HG02763 (cell line): ENCODE measurements around the gene PFKL.
"Not testable (repeated sequence)": the region's sequence is repeated elsewhere in the genome, so short reads cannot be mapped to it uniquely, and the experiment has no call there.

Experiments used
- ATAC-seq: cut with Tn5 transposase; IDR thresholded peaks from one replicate; pipeline ENCODE4 v1.9.1; 2021; ENCODE audit warnings: mild to moderate bottlenecking, moderate library complexity; ENCODE audit not compliant: unreplicated experiment

Gene PFKL

DNA sequence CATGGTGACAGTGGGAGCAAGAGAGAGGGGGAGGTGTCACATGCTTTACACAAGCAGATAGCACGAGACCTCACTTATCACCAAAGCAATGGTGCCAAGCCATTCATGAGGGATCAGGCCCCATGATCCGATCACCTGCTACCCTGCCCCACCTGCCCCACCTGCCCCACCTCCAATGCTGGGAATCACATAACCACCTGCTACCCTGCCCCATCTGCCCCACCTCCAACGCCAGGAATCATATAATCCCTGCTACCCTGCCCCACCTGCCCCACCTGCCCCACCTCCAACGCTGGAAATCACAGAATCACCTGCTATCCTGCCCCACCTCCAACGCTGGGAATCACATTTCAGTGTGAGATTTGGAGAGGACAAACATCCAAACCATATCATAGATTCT, 24.8 kb upstream of the PFKL start:
- ATAC-seq = no peak

GRCh38 chr21:44279354-44280260, 20.2 kb upstream of the PFKL start:
- no peak for ATAC-seq

DNA sequence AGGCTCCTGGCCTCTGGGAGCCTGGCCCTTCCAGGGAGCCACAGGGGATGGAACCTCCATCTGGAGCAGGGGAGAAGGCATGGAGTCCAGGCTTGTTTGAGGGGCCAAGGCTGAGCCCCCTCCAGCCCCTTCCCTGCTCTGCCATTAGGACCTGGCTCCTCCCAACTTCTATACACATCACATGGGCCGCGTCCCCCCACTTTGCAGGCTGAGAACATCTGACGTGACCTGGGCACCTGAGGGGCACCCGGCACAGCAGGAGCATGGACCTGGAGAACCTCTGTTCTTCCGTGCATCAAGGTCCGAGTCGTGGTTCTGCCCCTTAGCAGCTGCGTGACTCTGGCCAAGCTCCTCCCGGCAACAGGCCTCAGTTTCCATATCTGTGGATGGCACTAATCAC, 18.1 kb upstream of the PFKL start:
- no peak for ATAC-seq

DNA sequence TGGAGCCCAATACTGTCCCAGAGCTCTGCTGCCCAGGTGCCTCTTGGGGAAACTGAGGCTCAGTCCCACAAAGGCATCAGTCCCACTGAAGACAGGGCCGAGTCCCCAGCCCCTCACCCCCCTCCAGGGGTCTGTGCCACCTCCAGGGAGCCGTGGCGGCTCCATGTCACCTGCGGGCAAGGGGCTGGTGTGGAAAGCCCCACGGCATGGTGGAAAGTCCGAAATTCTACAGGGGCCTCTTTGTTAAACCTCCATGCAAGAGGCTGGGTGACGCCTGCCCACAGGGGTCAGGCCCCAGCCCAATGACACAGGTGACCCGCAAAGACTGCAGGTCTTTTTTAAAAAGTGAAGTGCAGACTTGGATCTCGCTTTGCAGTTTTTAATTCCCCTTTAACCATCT, 17.5 kb upstream of the PFKL start:
- ATAC-seq = no peak

GRCh38 chr21:44283211-44283785, 16.6 kb upstream of the PFKL start:
- ATAC-seq = not testable (repeated sequence)

DNA sequence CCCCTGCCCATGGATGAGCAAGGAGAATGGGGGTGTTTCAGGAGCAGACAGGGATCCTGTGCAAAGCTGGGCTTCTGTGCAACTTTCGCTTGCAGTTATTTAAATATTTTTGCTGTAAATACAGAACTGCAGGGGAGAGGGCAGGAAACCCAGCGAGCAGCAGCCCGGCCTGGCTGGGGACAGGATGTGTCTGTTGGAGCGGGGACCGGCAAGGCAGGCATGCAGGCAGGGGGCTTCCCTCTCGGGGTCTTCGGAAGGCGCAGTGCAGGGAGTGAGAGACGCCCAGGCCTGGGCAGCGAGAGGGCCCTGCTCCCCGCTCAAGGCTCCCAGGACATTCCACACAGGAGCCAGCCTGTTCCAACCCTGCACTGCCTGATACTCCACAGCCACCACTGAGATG, 15.9 kb upstream of the PFKL start:
- ATAC-seq = no peak

DNA sequence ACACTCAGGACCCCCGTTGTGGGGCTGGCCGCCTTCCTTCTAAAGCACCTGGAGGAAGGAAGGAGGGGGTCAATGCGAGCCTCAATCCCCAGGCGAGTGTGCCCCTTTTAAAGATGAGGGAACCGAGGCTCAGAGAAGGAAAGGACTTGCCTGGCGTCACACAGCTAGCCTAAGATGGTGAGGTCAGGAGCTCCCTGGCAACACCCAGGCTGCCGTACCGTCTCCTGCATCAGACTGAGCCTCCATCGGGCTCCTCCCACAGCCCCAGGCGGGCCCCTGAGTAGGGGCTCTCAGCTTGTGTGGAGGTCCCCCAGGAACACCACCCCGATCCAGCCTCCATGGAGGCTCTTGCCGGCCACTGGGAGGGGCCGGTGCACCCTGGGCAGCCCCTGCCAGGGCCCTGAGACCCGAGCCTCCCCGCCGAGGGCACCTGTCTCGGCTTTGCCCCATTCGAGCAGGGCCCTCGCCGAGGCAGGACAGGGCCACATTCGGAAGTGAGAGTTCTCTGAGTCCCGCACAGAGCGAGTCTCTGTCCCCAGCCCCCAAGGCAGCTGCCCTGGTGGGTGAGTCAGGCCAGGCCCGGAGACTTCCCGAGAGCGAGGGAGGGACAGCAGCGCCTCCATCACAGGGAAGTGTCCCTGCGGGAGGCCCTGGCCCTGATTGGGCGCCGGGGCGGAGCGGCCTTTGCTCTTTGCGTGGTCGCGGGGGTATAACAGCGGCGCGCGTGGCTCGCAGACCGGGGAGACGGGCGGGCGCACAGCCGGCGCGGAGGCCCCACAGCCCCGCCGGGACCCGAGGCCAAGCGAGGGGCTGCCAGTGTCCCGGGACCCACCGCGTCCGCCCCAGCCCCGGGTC, 14.5 kb upstream of the PFKL start, which contains the start of gene AIRE:
TSS of gene AIRE (plus strand) at position 739 of the 855 bp plus-strand sequence. CDS start 131 bp downstream, outside the sequence.
- no peak for ATAC-seq

- no peak for ATAC-seq
Observed at GRCh38 chr21:44286086-44286715, 13.7 kb upstream of the PFKL start.

GRCh38 chr21:44286716-44287632, 12.9 kb upstream of the PFKL start:
- no peak for ATAC-seq

DNA sequence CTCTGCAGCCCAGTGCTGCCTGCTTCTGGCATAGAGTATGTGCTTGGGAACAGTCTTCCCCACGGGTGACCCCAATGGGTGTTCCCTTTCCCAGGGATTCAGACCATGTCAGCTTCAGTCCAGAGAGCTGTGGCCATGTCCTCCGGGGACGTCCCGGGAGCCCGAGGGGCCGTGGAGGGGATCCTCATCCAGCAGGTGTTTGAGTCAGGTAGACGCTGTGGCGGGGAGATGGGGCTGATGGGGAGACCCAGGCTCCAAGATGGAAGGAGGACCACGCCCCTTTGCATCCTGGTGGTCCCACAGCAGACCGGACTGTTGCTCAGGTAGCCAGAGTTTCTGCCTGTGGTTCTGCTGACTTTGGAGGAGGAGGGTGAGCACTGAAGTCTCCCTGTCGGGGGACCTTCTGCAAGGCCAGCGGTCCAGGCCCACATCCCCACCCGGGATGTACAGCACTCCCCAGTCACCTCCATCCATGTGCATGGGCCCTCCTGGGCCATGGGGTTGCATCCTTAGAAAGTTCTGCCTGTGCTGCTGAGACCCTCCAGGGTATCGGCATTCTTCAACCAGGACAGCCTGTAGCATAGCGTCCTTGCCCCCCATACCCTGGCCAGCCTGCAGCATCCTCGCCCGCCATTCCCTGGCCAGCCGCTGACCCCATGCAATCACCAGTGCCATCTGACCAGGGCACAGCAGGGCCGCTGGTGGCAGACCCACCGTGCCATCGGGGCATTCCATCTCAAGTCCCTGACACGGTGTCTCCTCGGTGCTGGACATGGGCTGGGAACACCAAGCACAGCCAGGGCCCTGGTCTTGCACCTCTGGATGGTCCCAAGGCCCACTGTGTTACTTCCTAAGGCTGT, 11.4 kb upstream of the PFKL start:
- ATAC-seq = no peak

DNA sequence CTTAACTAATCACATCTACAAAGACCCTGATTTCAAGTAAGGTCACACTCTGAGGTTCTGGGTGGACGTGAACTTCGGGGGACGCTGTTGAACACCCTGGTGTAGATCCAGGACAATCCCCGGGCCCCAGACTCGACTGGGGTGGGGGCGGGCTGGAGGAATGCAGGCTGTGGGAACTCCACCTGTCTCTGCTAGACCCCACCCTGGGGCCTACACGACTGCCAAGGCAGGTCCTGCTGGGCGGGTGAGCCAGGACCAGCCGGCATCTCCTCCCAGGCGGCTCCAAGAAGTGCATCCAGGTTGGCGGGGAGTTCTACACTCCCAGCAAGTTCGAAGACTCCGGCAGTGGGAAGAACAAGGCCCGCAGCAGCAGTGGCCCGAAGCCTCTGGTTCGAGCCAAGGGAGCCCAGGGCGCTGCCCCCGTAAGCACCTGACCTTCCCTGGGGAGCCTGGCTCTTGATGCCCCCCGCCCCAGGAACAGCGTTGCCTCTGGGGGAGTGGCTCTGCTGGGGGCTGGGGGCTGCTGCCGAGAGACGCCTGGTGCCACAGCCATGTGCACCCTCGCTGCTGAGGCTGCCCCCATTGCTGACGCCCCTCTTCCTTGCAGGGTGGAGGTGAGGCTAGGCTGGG, 10.4 kb upstream of the PFKL start:
- ATAC-seq = no peak

- no peak for ATAC-seq
Observed at GRCh38 chr21:44290327-44291077, 9.4 kb upstream of the PFKL start.

DNA sequence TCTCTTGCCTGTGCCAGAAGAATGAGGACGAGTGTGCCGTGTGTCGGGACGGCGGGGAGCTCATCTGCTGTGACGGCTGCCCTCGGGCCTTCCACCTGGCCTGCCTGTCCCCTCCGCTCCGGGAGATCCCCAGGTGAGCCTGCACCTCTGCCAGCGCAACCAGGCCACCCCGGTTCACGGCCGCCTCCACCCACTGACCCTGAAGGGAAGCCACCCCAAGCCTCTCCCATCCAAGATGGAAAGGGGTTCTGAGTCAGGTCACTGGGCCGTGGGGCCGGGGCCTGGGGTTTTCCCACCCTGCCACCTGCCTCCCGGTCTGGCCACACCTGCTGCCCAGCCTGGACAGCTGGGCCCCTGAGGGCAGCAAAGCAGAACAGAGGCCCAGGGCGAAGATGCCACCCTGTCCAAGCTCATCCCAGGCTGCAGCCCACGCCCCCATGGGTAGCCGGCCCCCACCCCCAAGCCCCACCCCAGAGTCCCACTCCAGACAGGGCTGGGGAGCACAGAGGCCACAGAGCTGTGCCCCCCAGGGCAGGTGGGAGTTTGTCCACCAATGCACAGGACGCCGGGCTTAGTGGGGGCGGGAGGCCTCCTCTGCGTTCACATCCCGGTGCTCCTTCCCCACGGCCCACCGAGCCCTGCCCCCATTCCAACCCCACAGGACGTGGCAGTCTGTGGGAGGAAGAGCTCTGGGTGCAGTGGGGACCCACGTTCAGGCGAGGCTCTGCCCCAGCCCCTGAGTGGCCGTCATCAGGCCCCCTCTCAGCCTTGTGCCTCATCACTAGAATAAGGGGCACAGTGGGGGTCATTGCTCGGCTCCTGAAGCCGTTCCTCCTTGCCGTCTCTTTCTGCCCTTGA, 8.5 kb upstream of the PFKL start:
- no peak for ATAC-seq

DNA sequence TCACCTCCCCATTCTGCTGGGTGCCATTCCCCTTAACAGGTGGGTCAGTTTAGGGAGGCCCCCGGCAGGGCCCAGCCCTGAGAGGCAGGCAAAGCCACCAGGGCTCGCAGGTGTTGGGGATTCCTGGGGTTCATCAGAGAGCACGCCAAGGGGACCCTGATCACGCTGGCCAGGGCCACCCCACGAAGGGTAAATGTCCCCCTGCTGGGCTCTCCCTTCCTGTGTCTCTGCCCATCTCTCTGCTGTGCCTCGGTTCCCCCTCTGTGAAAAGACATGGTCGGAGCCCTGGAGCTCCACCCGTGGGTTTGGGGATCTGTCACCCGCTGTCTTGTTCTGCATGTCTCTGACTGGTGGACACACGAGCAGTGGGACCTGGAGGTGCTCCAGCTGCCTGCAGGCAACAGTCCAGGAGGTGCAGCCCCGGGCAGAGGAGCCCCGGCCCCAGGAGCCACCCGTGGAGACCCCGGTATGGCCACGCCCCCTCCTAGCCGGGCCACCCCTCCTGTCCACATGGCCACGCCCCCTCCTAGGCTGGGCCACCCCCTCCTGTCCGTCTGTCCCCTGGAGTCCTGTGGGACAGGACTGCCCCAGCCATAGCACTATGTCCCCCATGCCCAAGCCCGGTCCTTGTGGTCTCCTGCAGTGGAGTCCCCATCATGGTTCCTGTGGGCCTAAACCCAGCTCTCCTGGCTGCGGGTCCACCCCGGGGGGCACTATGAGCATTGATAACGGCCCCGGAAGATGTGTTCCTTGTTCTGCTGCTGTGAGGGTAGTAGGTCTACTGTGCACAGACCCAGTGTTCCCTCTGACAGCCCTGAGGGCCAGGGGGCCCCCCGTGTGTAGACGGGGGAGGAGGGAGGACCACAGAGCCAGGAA, 7.7 kb upstream of the PFKL start:
- no peak for ATAC-seq

DNA sequence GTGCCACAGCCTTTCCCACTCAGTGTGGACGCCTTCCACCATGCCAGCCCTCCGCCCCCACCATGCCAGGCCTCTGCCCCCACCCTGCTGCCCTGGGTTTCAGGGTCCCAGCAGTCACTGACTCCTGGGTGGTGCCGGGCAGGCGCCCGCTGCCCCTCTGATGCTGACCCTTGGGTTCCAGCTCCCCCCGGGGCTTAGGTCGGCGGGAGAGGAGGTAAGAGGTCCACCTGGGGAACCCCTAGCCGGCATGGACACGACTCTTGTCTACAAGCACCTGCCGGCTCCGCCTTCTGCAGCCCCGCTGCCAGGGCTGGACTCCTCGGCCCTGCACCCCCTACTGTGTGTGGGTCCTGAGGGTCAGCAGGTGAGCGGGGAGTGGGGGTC, 7.0 kb upstream of the PFKL start:
- no peak for ATAC-seq
